HG03066 (cell line): Measurements from ENCODE around the gene USP35.

Experiments used
- ATAC-seq: cut with Tn5 transposase; IDR thresholded peaks from one replicate; pipeline ENCODE4 v1.9.1; 2021; ENCODE audit warnings: low read depth; ENCODE audit not compliant: unreplicated experiment

The USP35 gene, protein sequence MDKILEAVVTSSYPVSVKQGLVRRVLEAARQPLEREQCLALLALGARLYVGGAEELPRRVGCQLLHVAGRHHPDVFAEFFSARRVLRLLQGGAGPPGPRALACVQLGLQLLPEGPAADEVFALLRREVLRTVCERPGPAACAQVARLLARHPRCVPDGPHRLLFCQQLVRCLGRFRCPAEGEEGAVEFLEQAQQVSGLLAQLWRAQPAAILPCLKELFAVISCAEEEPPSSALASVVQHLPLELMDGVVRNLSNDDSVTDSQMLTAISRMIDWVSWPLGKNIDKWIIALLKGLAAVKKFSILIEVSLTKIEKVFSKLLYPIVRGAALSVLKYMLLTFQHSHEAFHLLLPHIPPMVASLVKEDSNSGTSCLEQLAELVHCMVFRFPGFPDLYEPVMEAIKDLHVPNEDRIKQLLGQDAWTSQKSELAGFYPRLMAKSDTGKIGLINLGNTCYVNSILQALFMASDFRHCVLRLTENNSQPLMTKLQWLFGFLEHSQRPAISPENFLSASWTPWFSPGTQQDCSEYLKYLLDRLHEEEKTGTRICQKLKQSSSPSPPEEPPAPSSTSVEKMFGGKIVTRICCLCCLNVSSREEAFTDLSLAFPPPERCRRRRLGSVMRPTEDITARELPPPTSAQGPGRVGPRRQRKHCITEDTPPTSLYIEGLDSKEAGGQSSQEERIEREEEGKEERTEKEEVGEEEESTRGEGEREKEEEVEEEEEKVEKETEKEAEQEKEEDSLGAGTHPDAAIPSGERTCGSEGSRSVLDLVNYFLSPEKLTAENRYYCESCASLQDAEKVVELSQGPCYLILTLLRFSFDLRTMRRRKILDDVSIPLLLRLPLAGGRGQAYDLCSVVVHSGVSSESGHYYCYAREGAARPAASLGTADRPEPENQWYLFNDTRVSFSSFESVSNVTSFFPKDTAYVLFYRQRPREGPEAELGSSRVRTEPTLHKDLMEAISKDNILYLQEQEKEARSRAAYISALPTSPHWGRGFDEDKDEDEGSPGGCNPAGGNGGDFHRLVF

GRCh38 chr11:78188286-78189173, at the start of gene USP35, which contains the start of gene KCTD21:
Gene USP35 (plus strand): TSS chr11:78188919. CDS start chr11:78196246, 7,327 bp downstream.
Gene KCTD21 (minus strand): TSS chr11:78188626. CDS start chr11:78174554, 14,072 bp downstream.
- ATAC-seq = peak; percentile 95

- ATAC-seq = peak; percentile 94
Observed at GRCh38 chr11:78139422-78140391, 49.0 kb upstream of the USP35 start, which contains the start of gene ALG8. Gene ALG8 (minus strand): TSS chr11:78139626. CDS start chr11:78139588, 38 bp downstream.

- ATAC-seq = no peak
Observed at GRCh38 chr11:78140392-78141077, 48.2 kb upstream of the USP35 start.

GRCh38 chr11:78145511-78146025, 43.2 kb upstream of the USP35 start:
- no peak for ATAC-seq

DNA sequence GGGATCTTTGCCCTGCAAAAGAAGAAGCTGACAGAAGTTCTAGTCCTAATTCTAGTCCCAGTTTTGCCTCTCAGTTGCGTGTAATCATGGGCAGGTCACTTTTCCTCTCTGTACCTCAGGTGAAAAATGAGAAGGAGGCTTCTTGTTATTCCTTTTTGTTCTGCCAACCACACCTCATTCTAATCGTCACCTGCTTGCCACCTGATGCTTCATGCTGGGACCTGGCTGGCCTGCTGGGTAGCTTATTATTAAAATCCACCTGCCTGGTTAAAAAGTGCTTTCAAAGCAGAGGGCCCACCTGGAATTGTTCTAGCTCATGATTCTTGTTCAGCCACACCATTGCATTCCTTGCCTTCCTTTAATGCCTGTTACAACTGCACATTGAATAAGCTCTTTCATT, 40.9 kb upstream of the USP35 start:
- no peak for ATAC-seq

DNA sequence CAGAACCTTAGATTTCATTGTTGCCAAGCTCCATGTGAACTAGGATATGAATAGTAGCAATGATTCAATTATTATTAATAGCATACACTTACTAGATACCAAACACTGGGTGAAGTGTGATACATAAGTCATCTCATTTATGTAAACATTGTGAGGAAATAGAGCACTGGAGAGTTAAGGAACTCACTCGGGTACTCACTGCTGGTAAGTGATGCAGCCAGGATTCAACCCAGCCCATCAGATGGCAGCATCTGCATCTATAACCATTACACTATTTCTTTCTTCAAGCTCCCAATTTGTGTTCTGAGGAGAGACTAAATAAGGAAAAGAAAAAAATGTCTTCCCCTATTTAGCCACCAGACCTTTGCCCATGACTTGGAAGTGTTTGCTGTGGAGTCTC, 39.1 kb upstream of the USP35 start:
- no peak for ATAC-seq

DNA sequence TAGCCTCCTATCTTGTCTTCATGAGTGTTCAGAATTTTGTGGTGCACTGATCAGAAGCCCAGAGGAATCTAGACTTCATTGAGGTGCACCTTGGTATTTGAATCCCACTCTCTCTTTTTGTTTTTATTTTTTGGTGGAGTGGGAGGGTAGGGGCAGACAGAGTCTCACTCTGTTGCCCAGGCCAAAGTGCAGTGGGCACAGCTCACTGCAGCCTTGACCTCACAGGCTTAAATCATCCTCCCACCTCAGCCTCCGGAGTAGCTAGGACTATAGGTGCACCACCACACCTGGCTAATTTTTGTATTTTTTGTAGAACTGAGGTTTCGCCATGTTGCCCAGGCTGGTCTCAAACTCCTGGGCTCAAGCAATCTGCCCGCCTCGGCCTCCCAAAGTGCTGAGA, 38.4 kb upstream of the USP35 start:
- no peak for ATAC-seq

- no peak for ATAC-seq
Observed at GRCh38 chr11:78150754-78151153, 38.0 kb upstream of the USP35 start.

DNA sequence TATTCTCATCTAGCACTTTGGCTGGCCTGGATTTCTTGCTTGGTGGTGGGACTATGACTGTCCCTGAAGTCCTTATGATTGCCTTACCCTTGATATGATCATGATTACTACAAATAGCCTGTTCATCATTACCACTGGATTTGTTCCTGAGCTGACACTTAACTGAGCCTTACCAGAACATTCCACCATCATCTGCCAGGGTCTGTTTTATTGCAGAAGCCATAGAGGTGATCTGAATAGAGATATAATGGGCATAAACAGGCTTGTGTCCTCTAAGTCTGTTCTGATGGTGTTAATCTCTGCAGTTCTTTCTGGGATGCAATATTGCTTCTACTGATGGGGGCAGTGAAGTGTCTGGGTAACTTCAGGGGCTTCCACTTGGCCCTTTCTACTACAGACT, 36.9 kb upstream of the USP35 start:
- ATAC-seq = no peak

- no peak for ATAC-seq
Observed at GRCh38 chr11:78156127-78156844, 32.4 kb upstream of the USP35 start.

- no peak for ATAC-seq
Observed at GRCh38 chr11:78158987-78159652, 29.6 kb upstream of the USP35 start.

GRCh38 chr11:78160557-78160956, 28.2 kb upstream of the USP35 start:
- ATAC-seq = no peak

- no peak for ATAC-seq
Observed at GRCh38 chr11:78161346-78161745, 27.4 kb upstream of the USP35 start.

- ATAC-seq = no peak
Observed at GRCh38 chr11:78161962-78162371, 26.8 kb upstream of the USP35 start.

- no peak for ATAC-seq
Observed at GRCh38 chr11:78163828-78164227, 24.9 kb upstream of the USP35 start.

DNA sequence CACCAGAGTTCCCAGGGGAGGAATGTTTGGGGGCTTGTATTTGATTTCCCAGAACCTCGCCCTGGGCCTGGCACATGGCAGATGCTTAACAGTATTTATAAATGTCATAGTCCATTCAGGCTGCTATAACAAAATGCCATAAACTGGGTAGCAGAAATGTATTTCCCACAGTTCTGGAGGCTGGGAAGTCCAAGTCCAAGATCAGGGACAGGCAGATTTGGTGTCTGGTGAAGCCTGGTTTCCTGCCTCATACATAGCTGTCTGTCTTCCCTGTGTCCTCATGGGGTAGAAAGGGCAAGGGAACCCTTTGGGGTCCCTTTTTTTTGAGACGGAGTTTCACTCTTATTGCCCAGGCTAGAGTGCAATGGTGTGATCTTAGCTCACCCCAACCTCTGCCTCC, 24.2 kb upstream of the USP35 start:
- no peak for ATAC-seq

- no peak for ATAC-seq
Observed at GRCh38 chr11:78166855-78167469, 21.8 kb upstream of the USP35 start.
